HFF-Myc (cell line): Measurements from ENCODE around the gene MRAS.
A peak's percentile ranks its signal among the peaks of the same experiment; 100 is the strongest.
"Not testable (repeated sequence)": the region's sequence is repeated elsewhere in the genome, so short reads cannot be mapped to it uniquely, and the experiment has no call there.

Experiments
- DNase-seq: peaks from one replicate; pipeline ENCODE4 v3.0.0-alpha.2; 2011; ENCODE audit warnings: low read depth; ENCODE audit errors: extremely low read depth
- H3K4me3 ChIP-seq: replicated peaks from 2 replicates; pipeline ENCODE4 v1.5.1; 2011; ENCODE audit warnings: low read depth, mild to moderate bottlenecking, control low read depth, low read length
- TF ChIP-seq, protein P1 (sequence below): IDR thresholded peaks from 2 replicates; pipeline ENCODE4 v1.5.1; 2012; ENCODE audit warnings: mild to moderate bottlenecking, low read depth, low read length, control low read depth; ENCODE audit errors: missing control alignments

The MRAS gene

DNA sequence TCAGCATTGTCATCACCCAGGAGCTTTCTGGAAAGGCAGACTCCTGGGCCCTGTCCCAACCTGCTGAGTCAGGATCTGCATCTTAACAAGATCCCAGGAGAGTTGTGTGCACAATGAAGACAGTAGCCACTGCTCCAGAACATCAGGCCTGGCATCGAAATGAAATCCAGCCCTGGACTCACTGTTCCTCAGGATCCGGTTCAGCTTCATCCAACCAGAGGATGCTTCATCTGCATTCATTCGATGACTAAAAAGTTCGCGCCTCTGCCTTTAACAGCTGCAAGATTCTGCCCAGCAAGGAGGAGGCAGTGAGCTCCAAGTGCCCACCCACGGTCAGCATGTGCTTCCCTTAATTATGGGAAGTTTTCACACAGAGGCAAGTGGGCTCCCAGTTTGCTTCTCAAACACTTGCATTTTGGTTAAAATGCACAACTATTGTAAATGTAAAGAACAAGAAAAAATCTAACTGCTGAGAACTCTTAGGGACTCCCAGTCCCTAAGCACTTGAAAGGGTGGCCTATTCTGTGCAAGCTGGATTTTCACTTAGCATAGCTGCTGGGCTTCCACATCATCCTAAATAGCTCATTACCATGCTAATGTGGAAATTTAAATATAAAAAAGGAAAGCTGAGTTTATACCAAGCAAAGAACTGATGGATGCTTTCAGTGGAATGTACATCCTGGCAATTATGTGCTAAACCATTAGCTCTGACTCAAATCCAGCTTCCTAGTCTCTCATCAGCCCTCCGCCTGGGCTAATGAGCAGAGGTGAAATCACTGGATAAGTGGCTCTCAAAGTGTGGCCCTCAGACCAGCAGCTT is 60.6 kb downstream of the MRAS start:
- DNase-seq: no peak
- TF ChIP-seq, protein P1, sequence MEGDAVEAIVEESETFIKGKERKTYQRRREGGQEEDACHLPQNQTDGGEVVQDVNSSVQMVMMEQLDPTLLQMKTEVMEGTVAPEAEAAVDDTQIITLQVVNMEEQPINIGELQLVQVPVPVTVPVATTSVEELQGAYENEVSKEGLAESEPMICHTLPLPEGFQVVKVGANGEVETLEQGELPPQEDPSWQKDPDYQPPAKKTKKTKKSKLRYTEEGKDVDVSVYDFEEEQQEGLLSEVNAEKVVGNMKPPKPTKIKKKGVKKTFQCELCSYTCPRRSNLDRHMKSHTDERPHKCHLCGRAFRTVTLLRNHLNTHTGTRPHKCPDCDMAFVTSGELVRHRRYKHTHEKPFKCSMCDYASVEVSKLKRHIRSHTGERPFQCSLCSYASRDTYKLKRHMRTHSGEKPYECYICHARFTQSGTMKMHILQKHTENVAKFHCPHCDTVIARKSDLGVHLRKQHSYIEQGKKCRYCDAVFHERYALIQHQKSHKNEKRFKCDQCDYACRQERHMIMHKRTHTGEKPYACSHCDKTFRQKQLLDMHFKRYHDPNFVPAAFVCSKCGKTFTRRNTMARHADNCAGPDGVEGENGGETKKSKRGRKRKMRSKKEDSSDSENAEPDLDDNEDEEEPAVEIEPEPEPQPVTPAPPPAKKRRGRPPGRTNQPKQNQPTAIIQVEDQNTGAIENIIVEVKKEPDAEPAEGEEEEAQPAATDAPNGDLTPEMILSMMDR: no peak
- H3K4me3 ChIP-seq: no peak overlapping the region

DNA sequence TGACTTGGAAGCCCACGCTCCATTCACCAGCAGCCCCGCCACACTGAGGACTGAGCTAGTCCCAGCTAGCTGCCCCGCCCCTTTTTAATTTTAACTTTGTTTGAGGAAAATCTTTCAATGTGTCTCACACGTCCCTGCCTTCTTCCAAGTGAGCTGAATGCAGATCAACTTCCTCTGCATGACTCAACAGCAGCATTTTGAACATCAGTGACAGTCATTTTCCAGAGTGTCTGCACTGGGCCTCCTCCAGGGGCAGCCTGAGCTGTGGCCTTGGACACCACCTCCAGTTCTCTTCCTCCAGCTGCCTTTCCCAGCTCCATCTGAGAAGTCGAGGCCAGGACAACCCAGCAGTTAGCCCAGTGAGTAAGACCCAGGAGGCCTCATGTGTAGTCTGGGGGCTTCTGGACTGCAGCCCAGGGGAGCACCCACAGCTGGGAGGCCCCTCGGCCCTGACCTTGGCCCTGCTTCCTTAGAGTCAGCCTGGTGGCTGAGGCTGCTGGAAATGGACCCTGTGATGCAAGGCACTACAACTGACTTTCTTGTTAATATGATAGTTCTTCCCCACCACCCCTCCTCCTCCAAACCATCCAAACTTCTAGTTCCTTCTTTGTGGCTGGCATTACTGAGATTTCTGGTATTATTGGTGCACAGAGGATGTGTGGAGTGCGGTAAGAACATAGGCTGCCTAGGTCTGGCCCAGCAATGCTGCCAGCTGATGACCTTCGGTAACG is 64.6 kb downstream of the MRAS start:
- H3K4me3 ChIP-seq: no peak overlapping the region
- TF ChIP-seq, protein P1: no peak
- DNase-seq: no peak

DNA sequence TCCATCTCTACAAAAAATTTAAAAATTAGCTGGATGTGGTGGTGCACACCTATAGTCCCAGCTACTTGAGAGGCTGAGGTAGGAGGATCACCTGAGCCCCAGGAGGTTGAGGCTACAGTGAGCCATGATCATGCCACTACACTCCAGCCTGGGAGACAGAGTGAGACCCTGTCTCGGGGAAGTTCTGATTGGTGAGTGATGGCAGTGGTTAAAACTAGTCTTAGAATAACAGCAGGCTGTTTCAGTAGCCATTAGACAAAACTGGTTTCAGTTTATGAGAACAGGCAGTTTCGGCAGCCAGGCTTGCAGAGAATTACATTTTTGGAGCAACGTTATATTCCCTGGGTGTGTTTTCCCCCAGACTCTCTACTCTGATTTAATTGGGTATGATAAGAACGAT is 67.9 kb downstream of the MRAS start:
- DNase-seq, H3K4me3 ChIP-seq: not testable (repeated sequence)

DNA sequence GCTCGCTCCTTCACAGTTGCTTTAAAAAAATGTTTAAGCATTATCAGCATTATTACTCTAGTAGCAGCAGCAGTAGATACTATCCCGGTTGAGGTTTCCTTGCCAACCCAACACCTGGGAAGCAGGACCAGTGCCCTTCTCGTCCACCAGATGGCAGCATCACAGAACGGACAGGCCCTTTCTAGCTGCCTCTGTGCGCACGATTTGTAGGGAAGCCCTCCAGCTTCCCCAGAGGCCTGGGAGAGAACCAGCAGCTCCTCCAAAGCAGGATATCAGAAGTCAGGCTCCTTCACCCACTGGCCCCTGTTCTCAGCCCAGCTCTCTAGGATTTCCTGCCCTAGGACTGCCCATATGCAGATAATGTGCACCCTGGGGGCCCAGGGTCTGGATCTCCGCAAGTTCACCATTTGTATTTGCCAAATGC is 69.2 kb downstream of the MRAS start:
- peak; percentile 72 for DNase-seq
- TF ChIP-seq, protein P1: peak; percentile 99
- no peak overlapping the region for H3K4me3 ChIP-seq

DNA sequence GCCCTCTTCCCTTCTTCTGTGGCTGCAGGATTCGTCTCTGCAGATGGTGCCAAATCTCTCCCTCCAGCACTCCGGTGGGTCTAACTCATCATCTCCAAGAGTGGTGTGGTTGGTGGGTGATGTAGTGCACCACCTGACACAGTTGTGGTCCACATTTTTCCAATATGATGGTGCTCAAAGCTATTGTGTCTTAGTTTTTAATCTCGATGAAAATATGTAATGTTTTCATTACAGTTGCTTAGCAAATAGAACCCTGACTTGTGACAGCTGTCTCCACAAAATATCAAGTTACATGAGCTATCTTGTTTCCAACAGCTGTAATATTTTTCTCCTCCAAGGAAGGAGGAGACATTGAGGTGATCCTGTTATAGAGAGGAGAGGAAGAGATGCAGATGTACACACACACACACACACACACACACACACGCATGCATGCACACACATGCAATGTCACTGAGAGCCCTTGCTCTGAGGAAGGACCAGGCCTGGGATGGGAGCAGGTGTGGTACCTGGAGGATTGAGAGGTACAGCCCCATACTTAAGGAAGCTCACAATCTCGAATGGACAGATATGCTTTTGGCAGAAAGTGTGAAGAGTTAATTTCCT is 70.3 kb downstream of the MRAS start:
- DNase-seq: no peak
- H3K4me3 ChIP-seq: no peak overlapping the region
- TF ChIP-seq, protein P1: no peak

DNA sequence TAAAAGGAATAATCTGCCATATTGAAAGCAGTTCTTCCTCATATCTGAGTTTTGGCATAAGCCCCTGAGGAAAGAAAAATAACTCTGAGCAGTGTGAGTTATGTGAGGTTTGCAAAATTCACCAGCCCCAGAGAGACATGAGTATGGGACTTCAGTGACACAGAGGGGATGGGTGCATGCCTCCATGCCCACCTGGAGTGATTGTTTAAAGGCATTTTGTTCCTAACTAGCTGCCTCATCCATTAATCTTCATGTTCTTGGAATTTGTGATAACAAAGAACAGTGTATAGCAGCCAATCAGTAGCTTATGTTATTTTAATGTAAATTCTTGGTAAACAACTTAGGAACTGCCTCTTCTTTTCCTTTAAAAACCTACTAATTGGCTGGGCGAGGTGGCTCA is 74.9 kb downstream of the MRAS start:
- H3K4me3 ChIP-seq: no peak overlapping the region
- TF ChIP-seq, protein P1: no peak
- DNase-seq: no peak

DNA sequence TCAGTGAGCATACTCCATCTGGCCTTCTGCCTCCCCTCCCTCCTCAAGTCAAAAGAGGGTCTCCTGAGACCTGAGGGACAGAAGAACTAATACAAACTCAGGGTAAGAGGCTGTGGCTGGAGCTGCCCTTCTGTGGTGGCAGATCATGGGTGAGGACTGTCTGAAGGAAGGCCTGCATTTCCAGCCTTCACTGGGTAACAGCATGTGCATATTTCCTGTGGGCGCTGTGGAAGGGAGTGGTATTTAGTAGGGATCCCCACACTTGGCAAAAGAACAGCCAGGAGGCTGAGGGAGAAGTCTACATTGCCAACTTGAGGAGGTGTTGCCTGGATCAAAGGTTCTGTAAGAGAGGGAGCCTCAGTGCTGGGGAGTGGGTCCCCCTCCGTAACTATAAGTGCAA is 75.9 kb downstream of the MRAS start:
- TF ChIP-seq, protein P1: no peak

More for the DNA sequence above, 75.9 kb downstream of the MRAS start:
- no peak for DNase-seq
- H3K4me3 ChIP-seq: no peak overlapping the region
